PC-3 (cell line): ENCODE data around the gene RPS6KA2.

Experiments
- EZH2 ChIP-seq: fragments of 300-600 bp; sonication (generic); IDR thresholded peaks from one replicate; pipeline ENCODE4 v1.6.1; 2017; ENCODE audit warnings: antibody characterized with exemption, mild to moderate bottlenecking, low read length; ENCODE audit not compliant: unreplicated experiment
- TF ChIP-seq, protein P1 (sequence below): fragments of 300-600 bp; sonication (generic); conservative IDR thresholded peaks from 2 replicates; pipeline ENCODE4 v1.5.1; 2017; ENCODE audit warnings: antibody characterized with exemption, low read depth, mild to moderate bottlenecking, low read length

DNA sequence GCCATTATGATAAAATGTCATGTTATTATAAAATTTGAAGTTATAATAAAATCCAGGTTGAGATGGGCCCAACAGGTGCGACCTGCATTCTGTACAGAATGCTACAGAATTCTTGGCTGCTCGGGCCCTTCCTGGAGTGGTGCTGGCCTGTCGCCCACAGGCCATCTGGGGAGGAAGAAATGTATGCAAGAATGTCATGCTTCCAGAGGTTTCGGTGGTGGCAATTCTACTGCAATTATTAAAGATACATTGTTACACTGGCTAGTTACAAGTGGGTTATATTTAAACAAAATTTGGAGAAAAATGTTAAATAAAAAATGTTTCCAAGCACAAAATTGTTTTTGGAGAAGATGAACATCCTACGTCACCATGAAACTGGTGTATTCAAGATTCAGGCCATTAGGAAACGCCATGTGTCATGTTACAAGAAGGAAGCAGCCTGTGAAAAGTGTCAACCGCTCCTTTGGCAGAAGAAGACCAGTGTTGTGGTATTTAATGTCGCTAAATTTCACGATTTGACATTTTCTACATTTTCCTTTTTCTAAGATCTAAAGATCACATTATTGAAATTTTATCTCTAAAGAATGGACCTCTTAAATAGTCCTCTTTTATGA, 47.7 kb downstream of the RPS6KA2 start:
- TF ChIP-seq, protein P1, sequence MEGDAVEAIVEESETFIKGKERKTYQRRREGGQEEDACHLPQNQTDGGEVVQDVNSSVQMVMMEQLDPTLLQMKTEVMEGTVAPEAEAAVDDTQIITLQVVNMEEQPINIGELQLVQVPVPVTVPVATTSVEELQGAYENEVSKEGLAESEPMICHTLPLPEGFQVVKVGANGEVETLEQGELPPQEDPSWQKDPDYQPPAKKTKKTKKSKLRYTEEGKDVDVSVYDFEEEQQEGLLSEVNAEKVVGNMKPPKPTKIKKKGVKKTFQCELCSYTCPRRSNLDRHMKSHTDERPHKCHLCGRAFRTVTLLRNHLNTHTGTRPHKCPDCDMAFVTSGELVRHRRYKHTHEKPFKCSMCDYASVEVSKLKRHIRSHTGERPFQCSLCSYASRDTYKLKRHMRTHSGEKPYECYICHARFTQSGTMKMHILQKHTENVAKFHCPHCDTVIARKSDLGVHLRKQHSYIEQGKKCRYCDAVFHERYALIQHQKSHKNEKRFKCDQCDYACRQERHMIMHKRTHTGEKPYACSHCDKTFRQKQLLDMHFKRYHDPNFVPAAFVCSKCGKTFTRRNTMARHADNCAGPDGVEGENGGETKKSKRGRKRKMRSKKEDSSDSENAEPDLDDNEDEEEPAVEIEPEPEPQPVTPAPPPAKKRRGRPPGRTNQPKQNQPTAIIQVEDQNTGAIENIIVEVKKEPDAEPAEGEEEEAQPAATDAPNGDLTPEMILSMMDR: no peak
- TF ChIP-seq EZH2: no peak
